ENCODE measurements around the gene TMEM123.
"Not testable (repeated sequence)": the region's sequence is repeated elsewhere in the genome, so short reads cannot be mapped to it uniquely, and the experiment has no call there.

The TMEM123 gene

GRCh38 chr11:102438311-102439062, 14.1 kb downstream of the TMEM123 start:
- Histone ChIP-seq H3K27ac (ENCODE audit: poor library complexity, severe bottlenecking) (no peak overlapping the region), H3K27me3 (ENCODE audit: insufficient read depth, poor library complexity, severe bottlenecking) (no peaks in the 10 kb centered on the region), H3K9me3 (ENCODE audit: severe bottlenecking) (no peaks in the 10 kb centered on the region), H3K36me3 (ENCODE audit: low read depth) (peaks cover 18% of the 10 kb centered on the region), H3K4me3 (ENCODE audit: severe bottlenecking) (no peak overlapping the region), H3K4me1 (ENCODE audit: insufficient read depth, poor library complexity, severe bottlenecking) (no peaks in the 10 kb centered on the region)
- no peak for TF ChIP-seq CTCF (IDR thresholded peaks at IDR 0.05; ENCODE audit: poor library complexity, severe bottlenecking)
- ATAC-seq (ENCODE audit: low read depth) (no peak), DNase-seq (ENCODE audit: low spot score) (no peak)

- no peak for TF ChIP-seq CTCF (IDR thresholded peaks at IDR 0.05; ENCODE audit: poor library complexity, severe bottlenecking)
- H3K36me3 ChIP-seq (ENCODE audit: low read depth), result peaks cover 21% of the 10 kb centered on the region
- H3K9me3 ChIP-seq (ENCODE audit: severe bottlenecking), result peaks cover 3% of the 10 kb centered on the region
- ATAC-seq (ENCODE audit: low read depth), result no peak
- H3K4me1 ChIP-seq (ENCODE audit: insufficient read depth, poor library complexity, severe bottlenecking), result no peaks in the 10 kb centered on the region
- no peak overlapping the region for H3K27ac ChIP-seq (ENCODE audit: poor library complexity, severe bottlenecking)
- no peak for DNase-seq (ENCODE audit: low spot score)
- H3K4me3 ChIP-seq (ENCODE audit: severe bottlenecking), result no peak overlapping the region
- no peaks in the 10 kb centered on the region for H3K27me3 ChIP-seq (ENCODE audit: insufficient read depth, poor library complexity, severe bottlenecking)
Measured at GRCh38 chr11:102437727-102438126, 14.8 kb downstream of the TMEM123 start.

- Histone ChIP-seq H3K27ac (ENCODE audit: poor library complexity, severe bottlenecking) (no peak overlapping the region), H3K4me1 (ENCODE audit: insufficient read depth, poor library complexity, severe bottlenecking) (no peaks in the 10 kb centered on the region), H3K4me3 (ENCODE audit: severe bottlenecking) (no peak overlapping the region), H3K27me3 (ENCODE audit: insufficient read depth, poor library complexity, severe bottlenecking) (no peaks in the 10 kb centered on the region), H3K9me3 (ENCODE audit: severe bottlenecking) (peaks cover 7% of the 10 kb centered on the region), H3K36me3 (ENCODE audit: low read depth) (peaks cover 27% of the 10 kb centered on the region)
- no peak for DNase-seq (ENCODE audit: low spot score)
- ATAC-seq (ENCODE audit: low read depth), result no peak
- TF ChIP-seq CTCF (IDR thresholded peaks at IDR 0.05; ENCODE audit: poor library complexity, severe bottlenecking), result no peak
Measured at GRCh38 chr11:102436976-102437375, 15.6 kb downstream of the TMEM123 start.

GRCh38 chr11:102436561-102436960, 16.0 kb downstream of the TMEM123 start:
- Histone ChIP-seq H3K9me3 (ENCODE audit: severe bottlenecking) (peaks cover 7% of the 10 kb centered on the region), H3K4me3 (ENCODE audit: severe bottlenecking) (no peak overlapping the region), H3K27ac (ENCODE audit: poor library complexity, severe bottlenecking) (no peak overlapping the region), H3K27me3 (ENCODE audit: insufficient read depth, poor library complexity, severe bottlenecking) (no peaks in the 10 kb centered on the region), H3K4me1 (ENCODE audit: insufficient read depth, poor library complexity, severe bottlenecking) (no peaks in the 10 kb centered on the region), H3K36me3 (ENCODE audit: low read depth) (peaks cover 31% of the 10 kb centered on the region)
- ATAC-seq (ENCODE audit: low read depth), result no peak
- no peak for DNase-seq (ENCODE audit: low spot score)
- TF ChIP-seq CTCF (IDR thresholded peaks at IDR 0.05; ENCODE audit: poor library complexity, severe bottlenecking), result no peak

GRCh38 chr11:102435688-102436087, 16.9 kb downstream of the TMEM123 start:
- Histone ChIP-seq H3K4me1 (ENCODE audit: insufficient read depth, poor library complexity, severe bottlenecking) (no peaks in the 10 kb centered on the region), H3K27ac (ENCODE audit: poor library complexity, severe bottlenecking) (no peak overlapping the region), H3K4me3 (ENCODE audit: severe bottlenecking) (no peak overlapping the region), H3K36me3 (ENCODE audit: low read depth) (peaks cover 31% of the 10 kb centered on the region), H3K27me3 (ENCODE audit: insufficient read depth, poor library complexity, severe bottlenecking) (no peaks in the 10 kb centered on the region), H3K9me3 (ENCODE audit: severe bottlenecking) (peaks cover 7% of the 10 kb centered on the region)
- TF ChIP-seq CTCF (IDR thresholded peaks at IDR 0.05; ENCODE audit: poor library complexity, severe bottlenecking), result no peak
- DNase-seq (ENCODE audit: low spot score), result no peak
- ATAC-seq (ENCODE audit: low read depth), result no peak

- not testable (repeated sequence) for H3K27ac ChIP-seq (ENCODE audit: poor library complexity, severe bottlenecking); H3K9me3 ChIP-seq (ENCODE audit: severe bottlenecking); DNase-seq (ENCODE audit: low spot score); ATAC-seq (ENCODE audit: low read depth); H3K4me1 ChIP-seq (ENCODE audit: insufficient read depth, poor library complexity, severe bottlenecking); H3K27me3 ChIP-seq (ENCODE audit: insufficient read depth, poor library complexity, severe bottlenecking); H3K4me3 ChIP-seq (ENCODE audit: severe bottlenecking)
- H3K36me3 ChIP-seq (ENCODE audit: low read depth), result peaks cover 31% of the 10 kb centered on the region
Measured at GRCh38 chr11:102433571-102433970, 19.0 kb downstream of the TMEM123 start.

- H3K27ac ChIP-seq (ENCODE audit: poor library complexity, severe bottlenecking); ATAC-seq (ENCODE audit: low read depth); H3K4me3 ChIP-seq (ENCODE audit: severe bottlenecking); H3K4me1 ChIP-seq (ENCODE audit: insufficient read depth, poor library complexity, severe bottlenecking); H3K27me3 ChIP-seq (ENCODE audit: insufficient read depth, poor library complexity, severe bottlenecking); H3K9me3 ChIP-seq (ENCODE audit: severe bottlenecking); DNase-seq (ENCODE audit: low spot score): not testable (repeated sequence)
- H3K36me3 ChIP-seq (ENCODE audit: low read depth), result peaks cover 27% of the 10 kb centered on the region
Measured at GRCh38 chr11:102432560-102432959, 20.0 kb downstream of the TMEM123 start.

Data from RWPE2 (cell line).